HG02943 (cell line): ENCODE results near the gene STXBP5.

Source experiments
- ATAC-seq: cut with Tn5 transposase; IDR thresholded peaks from one replicate; pipeline ENCODE4 v1.9.1; 2021; ENCODE audit warnings: mild to moderate bottlenecking, low read depth, moderate library complexity; ENCODE audit not compliant: unreplicated experiment

The STXBP5 gene

DNA sequence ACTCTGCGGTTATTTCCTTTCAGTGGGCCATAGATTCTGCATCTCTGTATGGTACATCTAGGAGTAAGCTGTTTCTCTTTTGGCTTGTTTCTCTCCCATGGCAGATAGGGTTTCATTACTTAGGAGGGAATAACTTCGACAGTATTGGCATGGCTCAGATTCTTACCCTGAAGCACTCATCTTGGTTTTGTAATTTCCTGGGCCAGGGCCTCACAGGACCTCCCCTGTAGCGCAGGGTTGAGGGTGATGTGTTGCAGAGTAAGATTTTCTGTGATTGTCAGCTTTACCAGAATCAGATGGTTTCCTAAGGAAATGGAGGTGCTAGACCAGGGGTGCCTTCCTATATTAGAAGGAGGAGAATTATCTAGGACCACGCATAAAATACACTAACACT, 78.3 kb downstream of the STXBP5 start:
- no peak for ATAC-seq

DNA sequence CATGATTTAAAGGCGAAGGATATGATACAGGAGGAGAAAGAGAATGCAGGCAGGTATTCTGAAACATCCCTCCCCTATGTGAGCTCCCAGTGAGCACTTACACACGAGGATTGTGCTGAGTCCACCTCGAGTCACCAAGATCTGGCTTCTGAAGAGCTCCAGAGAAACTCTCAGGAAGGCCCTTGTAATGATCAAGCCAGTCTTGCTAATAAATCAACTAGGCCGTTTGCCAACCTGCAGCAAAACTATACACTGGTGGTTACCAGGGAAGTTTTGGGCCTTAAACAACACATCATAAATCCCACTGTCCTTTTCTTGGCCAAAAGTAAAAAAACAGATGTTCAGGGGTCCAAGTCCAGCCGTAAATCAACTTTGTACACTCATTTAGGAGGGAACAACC, 79.2 kb downstream of the STXBP5 start:
- no peak for ATAC-seq

GRCh38 chr6:147285087-147285855, 81.1 kb downstream of the STXBP5 start:
- no peak for ATAC-seq

GRCh38 chr6:147287869-147288271, 83.7 kb downstream of the STXBP5 start:
- ATAC-seq, result no peak

DNA sequence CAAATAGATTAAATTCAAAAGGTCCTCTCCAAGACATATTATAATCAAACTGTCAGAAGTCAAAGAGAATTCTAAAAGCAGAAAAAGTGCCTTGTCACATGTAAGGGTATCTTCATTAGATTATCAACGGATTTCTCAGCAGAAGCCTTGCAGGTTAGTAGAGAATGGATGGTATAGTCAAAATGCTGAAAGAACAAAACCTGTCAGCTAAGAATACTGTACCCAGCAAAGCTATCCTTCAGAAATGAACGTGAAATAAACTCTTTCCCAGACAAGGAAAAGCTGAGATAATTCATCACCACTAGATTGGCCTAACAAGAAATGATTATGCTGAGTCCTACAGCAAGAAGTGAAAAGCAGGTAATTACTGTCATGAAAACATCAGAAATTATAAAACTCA, 92.9 kb downstream of the STXBP5 start:
- no peak for ATAC-seq

- no peak for ATAC-seq
Observed at GRCh38 chr6:147297663-147298316, 93.6 kb downstream of the STXBP5 start.

DNA sequence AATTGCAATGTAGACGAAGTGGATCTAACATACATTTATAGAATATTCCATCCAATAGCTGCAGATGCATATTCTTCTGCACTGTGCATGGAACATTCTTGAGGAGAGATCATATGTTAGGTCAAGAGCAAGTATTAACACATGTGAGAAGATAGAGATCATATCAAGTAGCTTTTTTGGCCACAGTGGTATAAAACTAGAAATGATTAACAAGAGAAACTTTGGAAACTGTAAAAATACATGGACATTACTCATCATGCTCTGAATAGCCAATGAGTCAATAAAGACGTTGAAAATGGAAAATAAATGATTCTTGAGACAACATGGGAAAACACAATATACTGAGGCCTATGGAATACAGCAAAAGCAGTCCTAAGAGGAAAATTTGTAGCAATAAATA, 94.2 kb downstream of the STXBP5 start:
- no peak for ATAC-seq

DNA sequence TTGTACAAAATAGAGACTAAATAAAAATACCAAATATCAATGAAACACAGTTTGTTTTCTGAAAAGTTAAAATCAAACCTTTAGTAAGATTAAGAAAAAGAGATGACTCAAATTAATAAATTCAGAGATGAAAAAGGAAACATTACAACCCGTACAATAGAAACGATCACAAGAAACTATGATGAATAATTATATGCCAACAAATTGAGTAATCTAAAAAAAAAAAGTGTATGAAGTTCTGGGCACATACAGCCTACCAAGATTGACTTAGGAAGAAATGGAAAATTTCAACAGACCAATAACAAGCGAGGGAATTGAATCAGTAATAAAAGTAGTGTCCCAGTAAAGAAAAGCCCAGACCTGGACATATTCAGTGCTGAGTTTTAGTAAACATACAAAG, 94.8 kb downstream of the STXBP5 start:
- no peak for ATAC-seq

GRCh38 chr6:147301070-147301469, 96.9 kb downstream of the STXBP5 start:
- ATAC-seq, result no peak

DNA sequence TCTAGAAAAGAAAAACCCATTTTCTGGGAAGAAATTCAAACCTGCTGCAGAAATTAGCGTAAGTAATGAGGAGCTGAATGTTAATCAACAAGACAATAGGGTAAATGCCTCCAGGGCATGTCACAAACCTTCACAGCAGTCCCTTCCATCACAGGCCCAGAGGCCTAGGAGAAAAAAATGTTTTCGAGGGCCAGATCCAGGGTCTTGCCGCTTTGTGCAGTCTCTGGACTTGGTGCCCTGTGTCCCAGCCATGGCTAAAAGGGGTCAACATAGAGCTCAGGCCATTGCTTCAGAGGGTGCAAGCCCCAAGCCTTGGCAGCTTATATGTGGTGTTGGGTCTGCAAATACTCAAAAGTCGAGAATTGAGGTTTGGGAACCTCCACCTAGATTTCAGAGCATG, 99.8 kb downstream of the STXBP5 start:
- no peak for ATAC-seq

- no peak for ATAC-seq
Observed at GRCh38 chr6:147310521-147310920, 106.3 kb downstream of the STXBP5 start.

DNA sequence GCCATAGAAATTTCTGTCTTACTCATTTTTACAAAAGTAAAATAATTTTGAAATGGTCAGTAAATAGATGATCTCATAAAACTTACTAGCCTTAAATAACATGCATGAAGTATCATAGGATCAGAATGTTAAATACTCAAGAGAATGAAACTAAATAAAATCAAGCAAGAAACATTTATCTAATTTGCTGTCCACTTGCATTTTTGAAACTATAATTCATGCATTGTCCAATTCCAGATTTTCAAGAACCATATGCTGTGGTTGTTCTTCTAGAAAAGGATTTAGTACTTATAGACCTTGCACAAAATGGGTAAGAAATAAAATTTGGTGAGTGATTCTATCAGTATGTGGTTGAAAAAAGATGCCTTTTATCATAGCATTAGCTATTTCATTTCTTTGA, 107.0 kb downstream of the STXBP5 start:
- ATAC-seq, result no peak

DNA sequence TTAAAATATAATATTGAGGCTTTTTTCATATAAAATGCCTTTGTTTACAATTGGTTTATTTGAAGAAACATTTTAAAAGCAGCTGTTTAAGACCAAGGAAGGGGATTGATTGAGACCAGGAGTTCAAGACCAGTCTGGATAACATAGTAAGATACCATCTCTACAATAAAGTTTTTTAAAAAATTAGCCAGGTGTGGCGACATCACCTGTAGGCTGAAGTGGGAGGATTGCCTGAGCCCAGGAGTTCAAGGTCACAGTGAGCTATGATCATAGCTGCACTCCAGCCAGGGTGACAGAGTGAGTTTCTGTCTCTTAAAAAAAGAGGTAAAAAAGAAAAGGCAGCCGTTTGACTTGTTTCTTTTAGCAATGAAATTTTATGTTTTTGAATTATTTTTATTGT, 117.0 kb downstream of the STXBP5 start:
- no peak for ATAC-seq

DNA sequence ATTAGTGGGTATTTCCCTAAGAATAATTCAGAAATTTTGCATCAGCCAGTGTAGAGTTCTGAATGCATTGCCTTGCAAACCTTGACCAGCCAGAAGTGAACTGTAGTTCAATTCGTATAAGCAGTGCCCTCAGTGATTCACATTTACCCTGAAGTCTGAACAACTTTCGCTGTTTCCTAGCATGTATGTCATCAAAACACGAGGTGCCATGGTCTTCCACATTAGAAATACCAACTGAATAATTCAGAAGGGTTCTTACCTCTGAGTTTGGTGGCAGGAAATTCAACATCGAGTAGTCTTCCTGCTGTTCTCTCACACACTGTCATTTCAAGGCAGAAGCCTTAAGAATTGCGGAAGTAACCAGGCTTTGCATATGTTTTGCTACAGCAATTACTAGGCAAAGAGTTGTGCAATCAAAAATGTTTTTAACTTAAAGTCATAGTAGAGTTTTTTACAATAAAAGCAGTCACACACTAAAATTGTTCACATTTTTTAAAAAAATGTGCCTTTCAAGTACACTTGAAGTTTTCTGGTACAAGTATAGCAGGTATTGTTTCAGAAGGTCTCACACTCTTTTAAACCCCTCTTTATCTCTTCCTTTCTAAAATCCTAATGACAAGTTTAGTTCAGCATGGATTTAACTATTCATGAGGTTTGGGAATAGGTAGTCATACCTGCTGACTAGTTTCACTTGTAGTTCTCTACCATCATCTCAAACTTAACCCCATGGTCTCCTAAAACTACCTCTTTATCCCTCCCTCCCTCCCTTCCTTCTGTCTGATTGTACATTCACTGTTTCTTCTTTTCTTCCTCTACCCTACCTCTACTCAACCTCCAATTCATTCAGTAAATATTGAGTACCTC, 118.3 kb downstream of the STXBP5 start:
- ATAC-seq, result peak; percentile 98

- ATAC-seq, result no peak
Observed at GRCh38 chr6:147325557-147325956, 121.3 kb downstream of the STXBP5 start.

GRCh38 chr6:147331401-147331800, 127.2 kb downstream of the STXBP5 start:
- ATAC-seq, result no peak

- no peak for ATAC-seq
Observed at GRCh38 chr6:147337921-147338320, 133.7 kb downstream of the STXBP5 start.

GRCh38 chr6:147341486-147341885, 137.3 kb downstream of the STXBP5 start:
- no peak for ATAC-seq

GRCh38 chr6:147345902-147346301, 141.7 kb downstream of the STXBP5 start:
- ATAC-seq, result no peak

GRCh38 chr6:147347179-147347881, 143.1 kb downstream of the STXBP5 start:
- no peak for ATAC-seq
